NB4 (cell line): Measurements from ENCODE around the gene TMEM89.

ENCODE experiments used
- DNase-seq: peaks from one replicate; pipeline ENCODE4 v3.0.0; 2010; ENCODE audit warnings: low read depth
- H3K4me3 ChIP-seq: one replicate; pipeline ENCODE4 v1.5.1; 2011; ENCODE audit warnings: mild to moderate bottlenecking, low read depth, low read length, moderate library complexity
- MYC ChIP-seq: IDR thresholded peaks from 2 replicates; pipeline ENCODE4 v1.6.1; 2011; ENCODE audit warnings: low read depth, low read length
- POLR2A ChIP-seq: IDR thresholded peaks from 2 replicates; pipeline ENCODE4 v1.6.1; 2011; ENCODE audit warnings: mild to moderate bottlenecking; ENCODE audit not compliant: insufficient read length; ENCODE audit errors: extremely low read depth
- TF ChIP-seq, protein P1 (sequence below): IDR thresholded peaks from one replicate; pipeline ENCODE4 v1.5.1; 2012; ENCODE audit warnings: low read depth, low read length
- TF ChIP-seq, protein P2 (sequence below): IDR thresholded peaks from 2 replicates; pipeline ENCODE4 v1.6.1; 2011; ENCODE audit warnings: low read depth, low read length

TMEM89 gene

DNA sequence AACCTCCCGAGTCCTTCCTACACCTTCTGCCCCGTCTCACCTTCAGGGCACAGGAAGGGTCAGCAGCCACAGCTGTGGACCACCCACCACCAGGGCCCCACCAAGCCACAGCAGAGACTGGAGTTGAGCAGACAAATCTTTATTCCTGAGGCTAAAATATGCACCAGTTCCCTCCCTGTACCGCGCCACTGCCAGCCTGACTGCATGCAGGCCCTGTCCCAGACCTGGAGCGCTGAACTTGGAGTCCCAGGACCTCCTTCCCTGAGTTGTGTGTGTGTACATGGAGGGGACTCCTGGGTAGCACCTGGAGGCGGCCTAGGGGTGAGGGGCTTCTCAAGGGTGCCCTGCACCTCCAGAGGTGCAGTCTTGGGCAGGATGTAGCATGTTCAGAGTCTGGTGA is 4.0 kb upstream of the TMEM89 start:
- TF ChIP-seq POLR2A (no peak), MYC (no peak)
- TF ChIP-seq, protein P1, sequence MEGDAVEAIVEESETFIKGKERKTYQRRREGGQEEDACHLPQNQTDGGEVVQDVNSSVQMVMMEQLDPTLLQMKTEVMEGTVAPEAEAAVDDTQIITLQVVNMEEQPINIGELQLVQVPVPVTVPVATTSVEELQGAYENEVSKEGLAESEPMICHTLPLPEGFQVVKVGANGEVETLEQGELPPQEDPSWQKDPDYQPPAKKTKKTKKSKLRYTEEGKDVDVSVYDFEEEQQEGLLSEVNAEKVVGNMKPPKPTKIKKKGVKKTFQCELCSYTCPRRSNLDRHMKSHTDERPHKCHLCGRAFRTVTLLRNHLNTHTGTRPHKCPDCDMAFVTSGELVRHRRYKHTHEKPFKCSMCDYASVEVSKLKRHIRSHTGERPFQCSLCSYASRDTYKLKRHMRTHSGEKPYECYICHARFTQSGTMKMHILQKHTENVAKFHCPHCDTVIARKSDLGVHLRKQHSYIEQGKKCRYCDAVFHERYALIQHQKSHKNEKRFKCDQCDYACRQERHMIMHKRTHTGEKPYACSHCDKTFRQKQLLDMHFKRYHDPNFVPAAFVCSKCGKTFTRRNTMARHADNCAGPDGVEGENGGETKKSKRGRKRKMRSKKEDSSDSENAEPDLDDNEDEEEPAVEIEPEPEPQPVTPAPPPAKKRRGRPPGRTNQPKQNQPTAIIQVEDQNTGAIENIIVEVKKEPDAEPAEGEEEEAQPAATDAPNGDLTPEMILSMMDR = no peak
- TF ChIP-seq, protein P2, sequence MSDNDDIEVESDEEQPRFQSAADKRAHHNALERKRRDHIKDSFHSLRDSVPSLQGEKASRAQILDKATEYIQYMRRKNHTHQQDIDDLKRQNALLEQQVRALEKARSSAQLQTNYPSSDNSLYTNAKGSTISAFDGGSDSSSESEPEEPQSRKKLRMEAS = no peak
- no peak overlapping the region for H3K4me3 ChIP-seq
- DNase-seq = no peak

GRCh38 chr3:48624767-48625166 is 3.2 kb upstream of the TMEM89 start:
- no peak for DNase-seq
- no peak for TF ChIP-seq MYC
- TF ChIP-seq, protein P1 = no peak
- TF ChIP-seq, protein P2 = no peak
- no peak for TF ChIP-seq POLR2A
- H3K4me3 ChIP-seq = no peak overlapping the region

DNA sequence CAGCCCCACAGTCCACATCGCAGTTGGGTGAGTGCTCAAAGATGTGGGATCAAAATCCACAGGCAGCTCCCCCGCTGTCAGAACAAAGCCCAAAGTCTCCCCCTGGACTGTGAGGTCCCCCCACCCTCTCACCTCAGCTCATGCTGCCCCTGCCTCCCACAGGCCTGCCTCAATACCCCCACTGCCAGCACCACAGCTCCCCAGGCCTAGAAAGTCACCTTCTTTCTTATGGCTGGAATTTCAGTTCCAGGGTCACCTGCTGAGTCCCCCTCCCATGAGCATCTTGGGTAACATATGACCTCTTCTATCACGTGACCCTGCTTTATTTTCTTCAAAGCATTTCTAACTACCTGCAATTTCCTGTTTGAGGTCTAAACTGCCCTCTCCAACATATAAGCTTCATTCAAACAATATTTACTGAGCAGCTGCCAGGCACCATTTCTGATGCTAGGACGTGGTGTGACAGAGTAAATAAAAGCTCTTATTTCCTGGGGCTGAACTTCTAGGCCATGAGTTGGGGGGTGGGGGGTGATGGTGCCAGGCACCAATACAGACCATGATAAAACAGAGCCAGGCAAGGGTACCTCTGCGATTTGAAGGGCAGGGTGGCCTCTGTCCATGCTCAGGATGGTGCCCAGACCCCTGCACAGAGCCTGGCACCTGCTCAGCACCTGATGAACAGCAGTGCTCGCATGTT is 2.4 kb upstream of the TMEM89 start:
- no peak for DNase-seq
- TF ChIP-seq MYC (no peak), POLR2A (no peak)
- TF ChIP-seq, protein P2 = no peak
- TF ChIP-seq, protein P1 = no peak

GRCh38 chr3:48619541-48620524 is 1.7 kb downstream of the TMEM89 start:
- DNase-seq = no peak
- TF ChIP-seq, protein P2 = no peak
- TF ChIP-seq POLR2A (no peak), MYC (no peak)
- TF ChIP-seq, protein P1 = no peak

More for the DNA sequence above, 2.4 kb upstream of the TMEM89 start:
- H3K4me3 ChIP-seq = no peak overlapping the region

GRCh38 chr3:48617559-48617958 is 4.0 kb downstream of the TMEM89 start:
- DNase-seq = no peak
- H3K4me3 ChIP-seq = no peak overlapping the region
- TF ChIP-seq, protein P1 = no peak
- TF ChIP-seq POLR2A (no peak), MYC (no peak)
- TF ChIP-seq, protein P2 = no peak

More at GRCh38 chr3:48619541-48620524, 1.7 kb downstream of the TMEM89 start:
- H3K4me3 ChIP-seq = no peak overlapping the region
